HK-2 (cell line): ENCODE measurements around the gene GATA6.

ENCODE experiments used
- DNase-seq: peaks from one replicate; pipeline ENCODE4 v3.0.0-alpha.2; 2018; ENCODE audit not compliant: unreplicated experiment

The GATA6 gene

GRCh38 chr18:22166069-22166950, 3.1 kb upstream of the GATA6 start:
- no peak for DNase-seq

GRCh38 chr18:22167091-22167470, 2.3 kb upstream of the GATA6 start:
- DNase-seq, result no peak

GRCh38 chr18:22167471-22168241, 1.7 kb upstream of the GATA6 start:
- DNase-seq, result peak; percentile 9

GRCh38 chr18:22168360-22168921, 948 bp upstream of the GATA6 start:
- no peak for DNase-seq

DNA sequence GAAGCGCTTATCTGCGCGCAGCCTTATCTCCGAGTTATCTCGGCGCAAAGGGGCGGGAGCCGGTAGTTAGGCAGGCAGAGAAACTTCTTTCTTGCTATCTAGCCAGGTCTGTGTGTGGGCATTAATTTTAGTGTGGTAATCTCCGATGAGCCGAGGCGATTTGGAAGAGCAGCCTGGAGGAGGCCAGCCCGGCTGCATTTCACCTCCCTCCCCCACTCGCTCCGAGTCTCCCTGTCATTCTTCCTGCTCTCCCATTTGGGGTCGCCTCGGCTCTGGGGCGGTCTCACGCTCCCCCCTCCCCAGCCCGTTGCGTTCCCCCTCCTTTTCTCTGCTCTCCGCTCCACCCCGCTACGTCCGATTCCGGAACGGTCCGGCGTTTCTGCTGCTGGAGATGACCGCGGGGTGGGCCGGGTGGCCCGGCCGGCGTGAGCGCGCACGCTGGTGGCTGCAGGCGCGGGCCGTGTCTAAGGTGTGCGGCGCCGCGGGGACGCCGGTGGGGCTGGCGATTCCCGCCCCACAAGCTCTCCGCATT, 566 bp downstream of the GATA6 start:
- DNase-seq, result no peak

DNA sequence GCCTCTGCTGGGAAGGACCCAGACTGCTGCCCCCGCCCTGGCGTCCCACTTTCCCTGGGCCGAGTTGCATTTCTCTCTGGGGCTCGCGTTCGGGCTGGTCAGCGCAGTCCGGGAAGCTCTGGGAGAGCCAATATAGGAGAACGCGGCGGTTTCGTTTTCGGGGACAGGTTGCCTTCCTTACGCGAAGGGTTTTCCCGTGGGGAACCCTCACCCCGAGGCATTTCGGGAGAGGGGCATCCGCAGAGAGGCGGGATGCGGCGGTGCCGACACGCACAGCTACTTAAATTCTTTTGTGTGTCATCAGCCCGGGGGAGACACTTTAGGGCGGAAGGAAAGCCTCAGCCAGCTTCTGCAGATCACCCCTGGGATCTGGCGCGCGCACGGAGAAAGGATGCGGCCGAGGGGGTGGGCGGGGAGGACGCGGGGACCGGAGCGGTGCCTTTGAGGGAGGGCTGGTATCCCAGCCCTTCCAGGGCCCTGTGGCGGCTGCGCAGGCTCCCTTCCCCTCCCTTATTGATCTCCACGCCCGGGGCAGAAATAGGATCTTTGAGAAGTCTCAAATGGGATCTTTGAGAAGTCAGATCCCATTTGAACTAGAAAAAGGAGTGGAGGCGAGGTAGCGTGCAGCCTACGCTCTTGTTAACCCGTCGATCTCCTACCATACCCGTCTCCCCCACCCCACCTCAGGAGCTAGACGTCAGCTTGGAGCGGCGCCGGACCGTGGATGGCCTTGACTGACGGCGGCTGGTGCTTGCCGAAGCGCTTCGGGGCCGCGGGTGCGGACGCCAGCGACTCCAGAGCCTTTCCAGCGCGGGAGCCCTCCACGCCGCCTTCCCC, 1.2 kb downstream of the GATA6 start:
- DNase-seq, result peak; percentile 56

DNA sequence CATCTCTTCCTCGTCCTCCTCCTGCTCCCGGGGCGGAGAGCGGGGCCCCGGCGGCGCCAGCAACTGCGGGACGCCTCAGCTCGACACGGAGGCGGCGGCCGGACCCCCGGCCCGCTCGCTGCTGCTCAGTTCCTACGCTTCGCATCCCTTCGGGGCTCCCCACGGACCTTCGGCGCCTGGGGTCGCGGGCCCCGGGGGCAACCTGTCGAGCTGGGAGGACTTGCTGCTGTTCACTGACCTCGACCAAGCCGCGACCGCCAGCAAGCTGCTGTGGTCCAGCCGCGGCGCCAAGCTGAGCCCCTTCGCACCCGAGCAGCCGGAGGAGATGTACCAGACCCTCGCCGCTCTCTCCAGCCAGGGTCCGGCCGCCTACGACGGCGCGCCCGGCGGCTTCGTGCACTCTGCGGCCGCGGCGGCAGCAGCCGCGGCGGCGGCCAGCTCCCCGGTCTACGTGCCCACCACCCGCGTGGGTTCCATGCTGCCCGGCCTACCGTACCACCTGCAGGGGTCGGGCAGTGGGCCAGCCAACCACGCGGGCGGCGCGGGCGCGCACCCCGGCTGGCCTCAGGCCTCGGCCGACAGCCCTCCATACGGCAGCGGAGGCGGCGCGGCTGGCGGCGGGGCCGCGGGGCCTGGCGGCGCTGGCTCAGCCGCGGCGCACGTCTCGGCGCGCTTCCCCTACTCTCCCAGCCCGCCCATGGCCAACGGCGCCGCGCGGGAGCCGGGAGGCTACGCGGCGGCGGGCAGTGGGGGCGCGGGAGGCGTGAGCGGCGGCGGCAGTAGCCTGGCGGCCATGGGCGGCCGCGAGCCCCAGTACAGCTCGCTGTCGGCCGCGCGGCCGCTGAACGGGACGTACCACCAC, 2.1 kb downstream of the GATA6 start:
- DNase-seq, result no peak

- DNase-seq, result no peak
Observed at GRCh38 chr18:22172120-22172582, 2.8 kb downstream of the GATA6 start.

DNA sequence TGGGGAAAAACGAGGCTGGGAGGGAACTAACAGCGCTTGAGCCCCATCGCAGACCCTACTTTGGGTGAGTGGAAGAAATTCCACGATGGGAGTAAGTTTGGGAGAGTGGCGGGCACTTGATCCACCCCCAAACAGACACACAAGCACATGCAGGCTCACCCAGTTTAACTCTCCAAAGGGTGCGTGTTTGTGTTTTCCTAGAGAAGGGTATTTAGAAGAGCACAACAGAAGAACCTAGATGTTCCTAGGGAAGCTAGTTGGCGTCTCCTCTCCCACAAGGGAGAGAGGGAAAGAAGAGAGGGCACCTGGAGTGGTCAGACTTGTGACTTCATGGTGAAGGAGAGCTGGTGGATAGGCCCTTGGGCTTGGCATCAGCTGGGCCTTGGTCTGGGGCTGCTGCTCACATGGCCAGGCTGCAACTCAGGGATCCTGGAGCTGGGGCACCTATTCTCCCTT, 3.2 kb downstream of the GATA6 start:
- DNase-seq, result no peak

DNA sequence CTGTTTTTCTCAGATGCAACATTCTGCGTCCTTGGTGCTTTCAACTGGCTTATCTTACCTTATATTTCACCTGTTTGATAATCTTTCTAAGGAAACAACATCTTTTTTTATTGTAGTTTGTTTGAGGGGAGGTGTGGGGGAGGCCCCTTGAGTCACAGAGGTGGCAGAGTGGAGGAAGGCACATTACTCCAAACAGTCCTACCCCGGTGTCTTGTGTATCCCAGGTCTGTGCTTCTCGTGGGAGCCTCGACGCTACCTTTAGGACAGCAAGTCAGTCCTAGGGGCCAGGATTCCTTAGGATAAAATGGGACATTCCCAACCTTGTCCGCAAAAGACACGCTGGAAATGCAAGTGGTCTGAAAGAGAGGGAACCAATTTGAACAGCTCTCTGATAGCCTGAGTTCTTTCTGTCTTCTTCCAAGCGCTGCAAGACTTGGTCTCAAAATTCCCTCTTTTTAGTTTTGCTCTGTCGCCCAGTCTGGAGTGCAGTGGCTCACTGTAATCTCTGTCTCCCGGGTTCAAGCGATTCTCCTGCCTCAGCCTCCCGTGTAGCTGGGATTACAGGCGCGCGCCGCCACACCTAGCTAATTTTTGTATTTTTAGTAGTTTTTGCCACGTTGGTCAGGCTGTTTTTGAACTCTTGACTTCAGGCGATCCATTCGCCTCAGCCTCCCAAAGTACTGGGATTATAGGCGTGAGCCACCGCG, 4.0 kb downstream of the GATA6 start:
- no peak for DNase-seq

DNA sequence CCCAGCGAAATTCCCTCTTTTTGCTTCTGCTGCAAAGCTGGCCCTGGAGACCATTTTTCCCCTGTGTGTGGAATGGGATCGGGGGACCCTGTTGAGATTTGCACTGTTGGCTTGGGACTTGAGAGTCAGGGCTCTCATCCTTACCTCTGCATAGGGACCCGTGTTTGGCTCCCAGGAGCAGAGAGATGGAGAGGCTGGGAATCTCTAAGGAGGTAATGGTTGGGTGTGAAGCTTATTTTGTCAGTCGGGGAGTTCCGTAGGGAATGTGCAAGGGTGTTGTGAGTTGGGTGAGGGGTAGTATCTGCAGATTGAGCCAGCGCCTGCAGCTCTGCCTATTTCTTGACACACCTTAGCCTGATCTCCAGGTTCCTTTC, 4.5 kb downstream of the GATA6 start:
- no peak for DNase-seq

DNA sequence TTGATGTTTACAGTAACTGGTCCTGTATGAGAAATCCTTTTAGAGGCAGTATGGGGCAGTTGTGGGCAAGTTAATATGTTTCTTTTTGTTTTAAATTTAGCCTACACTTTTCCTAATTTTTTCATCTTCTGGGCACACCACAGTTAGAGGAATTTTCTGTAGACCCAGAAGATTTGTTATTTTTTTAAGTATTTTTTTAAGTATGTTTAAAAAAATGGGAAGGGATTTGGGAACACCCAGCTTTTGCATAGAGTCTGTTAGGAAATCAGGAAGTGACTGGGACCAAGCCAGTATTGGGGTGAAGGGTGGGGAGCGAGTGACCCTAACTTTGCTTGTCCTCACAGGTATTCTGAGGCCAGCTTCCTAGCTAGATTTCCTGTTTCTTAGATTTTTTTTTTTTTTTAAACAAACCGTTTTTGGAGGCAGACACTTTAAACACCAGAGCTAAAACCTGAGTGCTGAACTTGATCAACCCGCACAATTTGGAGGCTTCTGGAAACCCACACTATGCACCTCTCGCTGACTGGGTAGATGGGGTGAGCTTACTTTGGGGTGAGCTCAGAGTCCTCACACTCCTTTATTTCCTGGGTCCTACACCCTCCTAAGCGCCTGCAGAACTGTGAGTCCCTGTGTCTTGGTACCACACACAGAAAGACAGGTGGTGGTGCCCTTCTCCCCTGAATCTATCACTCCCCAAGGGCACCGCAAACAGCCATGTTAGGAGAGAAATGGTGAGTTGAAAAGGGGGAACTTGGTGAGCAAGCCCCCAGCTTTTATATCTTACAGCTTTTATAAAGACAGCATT, 5.2 kb downstream of the GATA6 start:
- DNase-seq, result no peak

- DNase-seq, result no peak
Observed at GRCh38 chr18:22175346-22175745, 6.0 kb downstream of the GATA6 start.

DNA sequence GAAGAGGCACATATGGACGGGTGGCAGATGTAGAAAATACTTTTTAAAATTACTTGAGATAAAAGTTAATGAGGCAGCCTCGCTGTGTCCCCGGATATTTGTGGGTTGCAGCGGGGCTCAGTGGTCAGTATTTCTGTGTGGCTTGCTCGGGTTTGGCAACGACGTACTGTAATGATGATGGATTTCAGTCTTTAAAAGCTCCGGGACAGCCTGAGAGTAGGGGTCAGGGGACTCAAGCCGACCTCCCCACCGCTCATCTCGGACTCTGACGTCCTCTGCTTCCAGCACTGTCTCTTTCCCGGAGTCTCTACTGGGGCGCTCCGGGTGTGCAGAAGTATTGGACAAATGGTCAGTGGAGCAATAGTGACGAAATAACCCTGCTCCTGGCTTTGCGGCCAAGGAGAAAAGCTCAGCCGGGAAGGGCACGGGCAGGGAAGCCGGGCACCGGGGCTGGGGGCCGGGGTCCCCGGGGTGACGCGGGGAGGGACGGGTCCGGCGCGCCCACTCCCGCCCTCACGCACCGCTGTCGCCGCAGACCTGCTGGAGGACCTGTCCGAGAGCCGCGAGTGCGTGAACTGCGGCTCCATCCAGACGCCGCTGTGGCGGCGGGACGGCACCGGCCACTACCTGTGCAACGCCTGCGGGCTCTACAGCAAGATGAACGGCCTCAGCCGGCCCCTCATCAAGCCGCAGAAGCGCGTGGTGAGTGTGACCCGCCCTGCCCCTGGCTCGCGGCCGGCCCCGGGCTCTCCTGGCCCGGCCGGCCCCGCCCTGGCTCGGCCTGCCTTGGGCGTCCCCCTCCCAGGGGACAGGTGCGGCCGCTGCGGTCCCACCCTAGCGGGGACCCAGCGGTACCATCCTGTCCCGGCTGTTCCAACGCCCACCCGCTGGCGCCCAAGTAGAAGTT, 7.3 kb downstream of the GATA6 start:
- no peak for DNase-seq

GRCh38 chr18:22177327-22177871, 8.0 kb downstream of the GATA6 start:
- DNase-seq, result no peak

DNA sequence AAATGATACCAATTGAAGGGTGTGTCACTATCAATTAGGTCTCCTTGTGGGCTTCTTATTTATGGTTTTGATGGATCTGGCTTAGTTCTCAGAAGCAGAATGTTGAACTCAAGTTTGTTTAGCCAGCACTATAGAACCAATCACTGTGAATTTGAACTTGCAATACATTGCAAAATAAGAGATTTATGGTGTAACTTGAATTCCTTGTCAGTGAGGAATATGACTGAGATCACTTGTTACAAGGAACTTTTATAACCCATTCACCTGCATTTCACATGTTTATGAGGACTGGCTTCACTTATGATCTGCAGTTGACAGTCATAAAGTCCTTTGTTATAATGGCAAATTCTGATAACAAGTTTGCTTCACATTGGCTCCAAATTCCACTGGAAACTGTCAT, 9.8 kb downstream of the GATA6 start:
- no peak for DNase-seq

DNA sequence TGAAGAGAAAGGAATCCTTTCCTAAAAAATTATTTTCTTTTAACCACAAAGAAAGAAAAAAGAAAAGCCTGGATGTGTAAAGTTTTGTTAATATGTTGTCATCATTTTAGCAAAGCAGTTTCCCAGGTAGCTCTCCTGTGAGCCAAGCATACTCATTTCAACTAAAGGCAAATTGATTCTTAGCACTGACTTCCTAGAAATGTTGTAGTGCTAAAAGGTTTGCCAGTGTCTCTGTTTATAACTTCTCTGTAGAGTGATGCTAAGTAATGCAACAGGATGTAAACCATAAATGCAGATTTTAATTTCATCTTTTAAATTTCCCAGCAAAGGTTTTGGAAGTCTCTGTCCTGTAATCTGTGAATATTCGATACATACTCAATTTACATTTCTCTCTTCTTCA, 10.2 kb downstream of the GATA6 start:
- DNase-seq, result no peak

GRCh38 chr18:22180722-22181121, 11.3 kb downstream of the GATA6 start:
- no peak for DNase-seq
